Endothelial cell of umbilical vein (primary cell): Measurements from ENCODE around the gene D2HGDH. TPM values are rescaled to one million over a fixed set of nuclear protein-coding genes. Genes with fewer than 3 reads are reported as not detected.

Experiments used
- BruUV-seq: library from RNA; stranded (reverse); fragments of 400-500 nt; replicated peaks from 2 replicates; lab custom pipeline; 2021; lab: Mats Ljungman, UMichigan
- CTCF ChIA-PET: fragments of 300-600, 350-600 bp; sonication (Branson Sonifier 250); formaldehyde crosslinking; loops from one replicate; lab custom pipeline; 2021; ENCODE audit warnings: antibody characterized with exemption, inconsistent platforms; lab: Charles Lee
- POLR2A ChIA-PET: fragments of 300-600, 350-600 bp; sonication (Branson Sonifier 250); formaldehyde crosslinking; loops from one replicate; lab custom pipeline; 2021; ENCODE audit warnings: antibody characterized with exemption, inconsistent platforms; lab: Charles Lee
- DNase-seq: peaks from one replicate; pipeline ENCODE4 v3.0.0-alpha.2; 2011; ENCODE audit warnings: low read depth, low spot score
- FAIRE-seq: peaks from 2 replicates; lab custom pipeline; 2011; peaks lifted over from hg19 to GRCh38; lab: Jason Lieb, UNC
- H2AFZ ChIP-seq: 2 replicates; pipeline ENCODE4 v1.6.0; 2012; ENCODE audit warnings: low read depth, low read length, control low read depth, inconsistent platforms
- H3K27ac ChIP-seq: 2 replicates; pipeline ENCODE4 v1.5.1; 2011; ENCODE audit warnings: low read depth, mild to moderate bottlenecking, control low read depth, low read length, moderate library complexity; ENCODE audit not compliant: insufficient read depth
- H3K27me3 ChIP-seq, 2 experiments: 2 replicates each; pipeline versions ENCODE4 v1.6.0 to v1.6.1; 2011; ENCODE audit warnings: low read length in 2 of 2, mixed read lengths in 1 of 2; ENCODE audit not compliant: control insufficient read depth in 2 of 2, insufficient read depth in 2 of 2
- H3K36me3 ChIP-seq, 2 experiments: 2 replicates in 1 of 2; 3 replicates in 1 of 2; pipeline ENCODE4 v1.5.1; 2011; ENCODE audit warnings: low read length in 2 of 2, mild to moderate bottlenecking in 1 of 2, moderate library complexity in 1 of 2; ENCODE audit not compliant: control insufficient read depth in 2 of 2, insufficient read depth in 2 of 2; ENCODE audit errors: extremely low read depth in 1 of 2
- H3K4me1 ChIP-seq: 3 replicates; pipeline ENCODE4 v1.5.1; 2011; ENCODE audit warnings: mild to moderate bottlenecking, low read length; ENCODE audit not compliant: control insufficient read depth, insufficient read depth; ENCODE audit errors: extremely low read depth
- H3K4me2 ChIP-seq: 2 replicates; pipeline ENCODE4 v1.6.1; 2011; ENCODE audit warnings: low read length, control low read depth, mixed read lengths; ENCODE audit not compliant: insufficient read depth
- H3K4me3 ChIP-seq, 3 experiments: fragments of 200-600 bp in 1 of 3; sonication (generic), shearing (Covaris generic) in 1 of 3; replicated peaks in 1 of 3; 2 replicates each; pipeline ENCODE4 v1.5.1; 2011 to 2016; ENCODE audit warnings: control low read depth in 3 of 3, low read length in 3 of 3, mild to moderate bottlenecking in 2 of 3, inconsistent platforms in 1 of 3, low read depth in 1 of 3, moderate library complexity in 1 of 3; ENCODE audit not compliant: insufficient read depth in 1 of 3
- H3K79me2 ChIP-seq: 2 replicates; pipeline ENCODE4 v1.6.0; 2012; ENCODE audit warnings: low read length, inconsistent platforms; ENCODE audit not compliant: control insufficient read depth, insufficient read depth
- H3K9ac ChIP-seq: replicated peaks from 2 replicates; pipeline ENCODE3; 2011; ENCODE audit warnings: low read length, control low read depth; ENCODE audit not compliant: insufficient read depth; ENCODE audit errors: extremely low read depth
- H3K9me1 ChIP-seq: replicated peaks from 3 replicates; pipeline ENCODE4 v1.6.0; 2011; ENCODE audit warnings: mild to moderate bottlenecking, low read length; ENCODE audit not compliant: control insufficient read depth, insufficient read depth; ENCODE audit errors: extremely low read depth
- H3K9me3 ChIP-seq: replicated peaks from 2 replicates; pipeline ENCODE4 v1.5.1; 2012; ENCODE audit warnings: low read length, inconsistent platforms; ENCODE audit not compliant: control insufficient read depth, insufficient read depth
- H4K20me1 ChIP-seq: replicated peaks from 2 replicates; pipeline ENCODE3; 2011; ENCODE audit warnings: mild to moderate bottlenecking, low read length; ENCODE audit not compliant: control insufficient read depth, insufficient read depth; ENCODE audit errors: extremely low read depth
- EZH2 ChIP-seq: IDR thresholded peaks from 2 replicates; pipeline ENCODE4 v1.6.1; 2012; ENCODE audit warnings: borderline replicate concordance, low read depth, mild to moderate bottlenecking, moderate library complexity, low read length, inconsistent platforms; ENCODE audit not compliant: severe bottlenecking
- FOS ChIP-seq: IDR thresholded peaks from 2 replicates; pipeline ENCODE4 v1.6.1; 2011; ENCODE audit warnings: mild to moderate bottlenecking, low read length, moderate library complexity, borderline replicate concordance; ENCODE audit not compliant: insufficient read depth
- GATA2 ChIP-seq: IDR thresholded peaks from 2 replicates; pipeline ENCODE4 v1.7.0; 2011; ENCODE audit warnings: low read depth, mild to moderate bottlenecking, moderate library complexity, mixed read lengths, low read length; ENCODE audit not compliant: insufficient read length, insufficient read depth
- JUN ChIP-seq: IDR thresholded peaks from 2 replicates; pipeline ENCODE4 v1.6.1; 2011; ENCODE audit warnings: borderline replicate concordance, low read depth; ENCODE audit not compliant: insufficient read length, insufficient read depth
- MYC ChIP-seq: IDR thresholded peaks from one replicate; pipeline ENCODE4 v1.6.1; 2011; ENCODE audit warnings: mild to moderate bottlenecking, low read depth, low read length
- POLR2A ChIP-seq: IDR thresholded peaks from 2 replicates; pipeline ENCODE4 v1.6.1; 2012; ENCODE audit warnings: low read depth, mild to moderate bottlenecking, control low read depth, low read length
- POLR2AphosphoS5 ChIP-seq: IDR thresholded peaks from 2 replicates; pipeline ENCODE4 v1.6.1; 2012; ENCODE audit warnings: low read depth, mild to moderate bottlenecking, control low read depth, low read length, moderate library complexity; ENCODE audit not compliant: insufficient read depth
- dilution Hi-C: fragments of 300-500 bp; cut with MboI; formaldehyde crosslinking; loops from one replicate; pipeline ENCODE4 v1.15.0; 2019; ENCODE audit warnings: low sequenced_read_pairs; ENCODE audit not compliant: extremely low pct_ligation_motif_present
- intact Hi-C: fragments of 100-400 bp; cut with micrococcal nuclease; formaldehyde crosslinking; loops from one replicate; pipeline ENCODE4 v1.10.0; 2022
- polyA plus RNA-seq, 4 experiments: library from polyadenylated mRNA; depleted of rRNA in 3 of 4; stranded (reverse) in 3 of 4; unstranded in 1 of 4; fragments of >200 nt; gene quantifications; 2 replicates each; pipeline versions ENCODE4 v1.2.1 to v1.2.3, GENCODE V29; 2011 to 2012; ENCODE audit warnings: missing spikeins in 1 of 4
- total RNA-seq: library from RNA; stranded (reverse); gene quantifications from 2 replicates; pipeline ENCODE4 v1.2.3, GENCODE V29; 2021
- TF ChIP-seq, protein P1 (sequence below), 2 donors: IDR thresholded peaks; 1 replicate in 1 of 2; 2 replicates in 1 of 2; pipeline ENCODE4 v1.5.1; 2011; ENCODE audit warnings: low read length in 2 of 2, mild to moderate bottlenecking in 2 of 2, moderate library complexity in 2 of 2, control low read depth in 1 of 2, inconsistent platforms in 1 of 2, low read depth in 1 of 2; ENCODE audit not compliant: insufficient read depth in 1 of 2; ENCODE audit errors: extremely low read depth in 1 of 2
- TF ChIP-seq, protein P2 (sequence below): IDR thresholded peaks from 2 replicates; pipeline ENCODE4 v1.6.1; 2011; ENCODE audit not compliant: insufficient read depth, insufficient read length

D2HGDH gene
- total and polyA plus RNA-seq, 2 donors (not counting 3 experiments of a cell fraction or from before 2014, with no cell fraction given), result 22.3 TPM

DNA sequence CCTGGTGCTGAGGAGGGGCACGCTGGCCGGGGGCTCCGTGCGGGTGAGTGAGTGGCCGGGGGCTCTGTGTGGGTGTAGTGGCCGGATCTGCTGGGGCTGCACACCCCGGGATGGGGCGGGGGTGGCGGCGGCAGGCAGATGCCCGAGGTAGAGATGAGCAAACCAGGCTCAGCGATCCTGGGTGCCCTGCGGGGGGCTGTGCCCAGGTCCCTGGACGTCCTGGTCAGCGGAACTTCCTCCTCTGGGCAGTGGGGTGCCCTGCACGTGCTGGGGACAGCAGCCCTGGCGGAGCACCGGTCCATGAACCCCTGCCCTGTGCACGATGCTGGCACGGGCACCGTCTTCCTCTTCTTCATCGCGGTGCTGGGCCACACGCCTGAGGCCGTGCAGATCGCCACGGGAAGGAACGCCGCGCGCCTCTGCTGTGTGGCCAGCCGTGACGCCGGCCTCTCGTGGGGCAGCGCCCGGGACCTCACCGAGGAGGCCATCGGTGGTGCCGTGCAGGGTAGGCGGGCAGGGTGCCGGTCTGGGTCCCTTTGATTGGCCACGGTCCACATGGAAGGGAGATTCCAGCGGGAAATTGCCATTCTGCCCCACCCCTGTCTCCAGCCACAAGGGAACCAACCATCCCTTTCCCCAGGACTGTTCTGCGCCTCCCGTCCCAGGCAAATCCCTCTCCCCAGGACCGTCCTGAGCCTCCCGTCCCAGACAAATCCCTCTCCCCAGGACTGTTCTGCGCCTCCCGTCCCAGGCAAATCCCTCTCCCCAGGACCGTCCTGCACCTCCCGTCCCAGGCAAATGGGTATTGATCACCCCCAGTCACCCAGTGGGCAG, 80.4 kb downstream of the D2HGDH start:
- Histone ChIP-seq H3K79me2 (no peaks in the 10 kb centered on the region), H3K9me1 (no peaks in the 10 kb centered on the region), H3K9ac (no peak overlapping the region), H3K4me1 (peaks cover 3% of the 10 kb centered on the region), H3K36me3 (no peaks in the 10 kb centered on the region), H3K4me3 (no peak overlapping the region), H4K20me1 (no peaks in the 10 kb centered on the region), H3K27me3 (no peaks in the 10 kb centered on the region), H3K9me3 (no peaks in the 10 kb centered on the region), H3K27ac (no peak overlapping the region), H3K4me2 (no peak overlapping the region), H2AFZ (no peak overlapping the region)
- no peak for DNase-seq
- BruUV-seq, result no TSS peak
- intact Hi-C loops, result no loop called here
- no peak for FAIRE-seq
- dilution Hi-C loops, result no loop called here
- POLR2A ChIA-PET, result no interaction called here
- TF ChIP-seq EZH2 (no peak), FOS (no peak), POLR2A (no peak), JUN (no peak), POLR2AphosphoS5 (no peak), GATA2 (no peak), MYC (no peak)
- TF ChIP-seq, protein P1, sequence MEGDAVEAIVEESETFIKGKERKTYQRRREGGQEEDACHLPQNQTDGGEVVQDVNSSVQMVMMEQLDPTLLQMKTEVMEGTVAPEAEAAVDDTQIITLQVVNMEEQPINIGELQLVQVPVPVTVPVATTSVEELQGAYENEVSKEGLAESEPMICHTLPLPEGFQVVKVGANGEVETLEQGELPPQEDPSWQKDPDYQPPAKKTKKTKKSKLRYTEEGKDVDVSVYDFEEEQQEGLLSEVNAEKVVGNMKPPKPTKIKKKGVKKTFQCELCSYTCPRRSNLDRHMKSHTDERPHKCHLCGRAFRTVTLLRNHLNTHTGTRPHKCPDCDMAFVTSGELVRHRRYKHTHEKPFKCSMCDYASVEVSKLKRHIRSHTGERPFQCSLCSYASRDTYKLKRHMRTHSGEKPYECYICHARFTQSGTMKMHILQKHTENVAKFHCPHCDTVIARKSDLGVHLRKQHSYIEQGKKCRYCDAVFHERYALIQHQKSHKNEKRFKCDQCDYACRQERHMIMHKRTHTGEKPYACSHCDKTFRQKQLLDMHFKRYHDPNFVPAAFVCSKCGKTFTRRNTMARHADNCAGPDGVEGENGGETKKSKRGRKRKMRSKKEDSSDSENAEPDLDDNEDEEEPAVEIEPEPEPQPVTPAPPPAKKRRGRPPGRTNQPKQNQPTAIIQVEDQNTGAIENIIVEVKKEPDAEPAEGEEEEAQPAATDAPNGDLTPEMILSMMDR (IDR thresholded peaks at IDR 0.05; ENCODE audit: extremely low read depth in 1 of 2, insufficient read depth in 1 of 2, low read depth in 1 of 2, low read length in 2 of 2), result no peak
- TF ChIP-seq, protein P2, sequence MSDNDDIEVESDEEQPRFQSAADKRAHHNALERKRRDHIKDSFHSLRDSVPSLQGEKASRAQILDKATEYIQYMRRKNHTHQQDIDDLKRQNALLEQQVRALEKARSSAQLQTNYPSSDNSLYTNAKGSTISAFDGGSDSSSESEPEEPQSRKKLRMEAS, result no peak
- CTCF ChIA-PET, result no interaction called here
